Measurements from ENCODE around the gene FOSL2. TPM values are rescaled to one million over a fixed set of nuclear protein-coding genes. Genes with fewer than 3 reads are reported as not detected.
A peak's percentile ranks its signal among the peaks of the same experiment; 100 is the strongest.

The FOSL2 gene
- polyA plus RNA-seq, 1 donor (not counting 4 experiments of a cell fraction or from before 2014, with no cell fraction given), result 24.1 TPM

GRCh38 chr2:28394331-28394877 is 1.7 kb downstream of the FOSL2 start:
- peak overlapping the region; percentile 89 for H3K27ac ChIP-seq (ENCODE audit: control insufficient read depth, insufficient read depth, low read length)
- H2AFZ ChIP-seq (ENCODE audit: control insufficient read depth, low read length), result no peak overlapping the region
- H3K4me2 ChIP-seq (ENCODE audit: control insufficient read depth, extremely low read depth, insufficient read depth, low read depth, low read length), result peak overlapping the region; percentile 89
- dilution Hi-C loops (cut with MboI; ENCODE audit: extremely low pct_ligation_motif_present, low sequenced_read_pairs), result no loop called here
- H3K79me2 ChIP-seq (ENCODE audit: control insufficient read depth, insufficient read depth, low read length), result peaks cover 63% of the 10 kb centered on the region
- H3K27me3 ChIP-seq (ENCODE audit: control insufficient read depth, extremely low read depth, insufficient read depth, low read length), result no peaks in the 10 kb centered on the region
- H3K36me3 ChIP-seq (ENCODE audit: control insufficient read depth in 2 of 2, extremely low read depth in 1 of 2, insufficient read depth in 2 of 2, low read length in 2 of 2), result peaks cover 3 to 16% of the 10 kb centered on the region in 2 experiments
- no peaks in the 10 kb centered on the region for H3K9me1 ChIP-seq (ENCODE audit: control insufficient read depth, extremely low read depth, insufficient read depth, low read length)
- FAIRE-seq (peak; percentile 5), DNase-seq (ENCODE audit: low read depth, low spot score) (no peak)
- H3K9ac ChIP-seq (ENCODE audit: control insufficient read depth, extremely low read depth, insufficient read depth, low read length), result peak overlapping the region; percentile 88
- no peak for TF ChIP-seq EZH2 (IDR thresholded peaks at IDR 0.05; ENCODE audit: low read length)
- no peaks in the 10 kb centered on the region for H3K9me3 ChIP-seq (ENCODE audit: control insufficient read depth, low read depth, low read length)
- H3K4me3 ChIP-seq (ENCODE audit: control insufficient read depth in 2 of 3, extremely low read depth in 1 of 3, insufficient read depth in 2 of 3, low read depth in 1 of 3, low read length in 3 of 3), result peak overlapping the region; percentile 77 to 94 (median 79)
- H3K4me1 ChIP-seq (ENCODE audit: control insufficient read depth, extremely low read depth, insufficient read depth, low read length), result peaks cover 41% of the 10 kb centered on the region
- H4K20me1 ChIP-seq (ENCODE audit: control insufficient read depth, extremely low read depth, insufficient read depth, low read length), result peaks cover 4% of the 10 kb centered on the region

GRCh38 chr2:28394997-28395333 is 2.3 kb downstream of the FOSL2 start:
- FAIRE-seq, result no peak
- DNase-seq (ENCODE audit: low read depth, low spot score), result no peak
- H3K4me1 ChIP-seq (ENCODE audit: control insufficient read depth, extremely low read depth, insufficient read depth, low read length), result peaks cover 42% of the 10 kb centered on the region
- H3K27me3 ChIP-seq (ENCODE audit: control insufficient read depth, extremely low read depth, insufficient read depth, low read length), result no peaks in the 10 kb centered on the region
- H4K20me1 ChIP-seq (ENCODE audit: control insufficient read depth, extremely low read depth, insufficient read depth, low read length), result peaks cover 4% of the 10 kb centered on the region
- peak overlapping the region; percentile 88 for H3K9ac ChIP-seq (ENCODE audit: control insufficient read depth, extremely low read depth, insufficient read depth, low read length)
- peak overlapping the region; percentile 77 to 94 (median 79) for H3K4me3 ChIP-seq (ENCODE audit: control insufficient read depth in 2 of 3, extremely low read depth in 1 of 3, insufficient read depth in 2 of 3, low read depth in 1 of 3, low read length in 3 of 3)
- H3K27ac ChIP-seq (ENCODE audit: control insufficient read depth, insufficient read depth, low read length), result peak overlapping the region; percentile 89
- no peaks in the 10 kb centered on the region for H3K9me3 ChIP-seq (ENCODE audit: control insufficient read depth, low read depth, low read length)
- H3K4me2 ChIP-seq (ENCODE audit: control insufficient read depth, extremely low read depth, insufficient read depth, low read depth, low read length), result peak overlapping the region; percentile 89
- peaks cover 69% of the 10 kb centered on the region for H3K79me2 ChIP-seq (ENCODE audit: control insufficient read depth, insufficient read depth, low read length)
- TF ChIP-seq EZH2 (IDR thresholded peaks at IDR 0.05; ENCODE audit: low read length), result no peak
- TF ChIP-seq, protein P1, sequence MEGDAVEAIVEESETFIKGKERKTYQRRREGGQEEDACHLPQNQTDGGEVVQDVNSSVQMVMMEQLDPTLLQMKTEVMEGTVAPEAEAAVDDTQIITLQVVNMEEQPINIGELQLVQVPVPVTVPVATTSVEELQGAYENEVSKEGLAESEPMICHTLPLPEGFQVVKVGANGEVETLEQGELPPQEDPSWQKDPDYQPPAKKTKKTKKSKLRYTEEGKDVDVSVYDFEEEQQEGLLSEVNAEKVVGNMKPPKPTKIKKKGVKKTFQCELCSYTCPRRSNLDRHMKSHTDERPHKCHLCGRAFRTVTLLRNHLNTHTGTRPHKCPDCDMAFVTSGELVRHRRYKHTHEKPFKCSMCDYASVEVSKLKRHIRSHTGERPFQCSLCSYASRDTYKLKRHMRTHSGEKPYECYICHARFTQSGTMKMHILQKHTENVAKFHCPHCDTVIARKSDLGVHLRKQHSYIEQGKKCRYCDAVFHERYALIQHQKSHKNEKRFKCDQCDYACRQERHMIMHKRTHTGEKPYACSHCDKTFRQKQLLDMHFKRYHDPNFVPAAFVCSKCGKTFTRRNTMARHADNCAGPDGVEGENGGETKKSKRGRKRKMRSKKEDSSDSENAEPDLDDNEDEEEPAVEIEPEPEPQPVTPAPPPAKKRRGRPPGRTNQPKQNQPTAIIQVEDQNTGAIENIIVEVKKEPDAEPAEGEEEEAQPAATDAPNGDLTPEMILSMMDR (optimal IDR thresholded peaks at IDR 0.05 in 1 of 3, IDR thresholded peaks at IDR 0.05 in 1 of 3, conservative IDR thresholded peaks at IDR 0.05 in 1 of 3; ENCODE audit: extremely low read depth in 1 of 3, insufficient read depth in 2 of 3, low read length in 3 of 3), result no peak
- peaks cover 3 to 20% of the 10 kb centered on the region in 2 experiments for H3K36me3 ChIP-seq (ENCODE audit: control insufficient read depth in 2 of 2, extremely low read depth in 1 of 2, insufficient read depth in 2 of 2, low read length in 2 of 2)
- dilution Hi-C loops (cut with MboI; ENCODE audit: extremely low pct_ligation_motif_present, low sequenced_read_pairs), result no loop called here
- H3K9me1 ChIP-seq (ENCODE audit: control insufficient read depth, extremely low read depth, insufficient read depth, low read length), result no peaks in the 10 kb centered on the region
- no peak overlapping the region for H2AFZ ChIP-seq (ENCODE audit: control insufficient read depth, low read length)
